GM12878 (cell line): Measurements from ENCODE around the gene DIAPH3. TPM values are rescaled to one million over a fixed set of nuclear protein-coding genes. Genes with fewer than 3 reads are reported as not detected.

Experiments
- ATAC-seq: fragments of 200-7000 bp; cut with Tn5 transposase; 3 replicates; pipeline ENCODE4 v1.9.1; 2020; ENCODE audit warnings: mild to moderate bottlenecking, moderate library complexity
- BruUV-seq: library from RNA; stranded (reverse); fragments of 400-500 nt; replicated peaks from 2 replicates; lab custom pipeline; 2021; lab: Mats Ljungman, UMichigan
- CTCF ChIA-PET: fragments of 300-600 bp; sonication (Branson Sonifier 250); formaldehyde crosslinking; extraction: SDS; loops from one replicate; lab custom pipeline; 2021; ENCODE audit warnings: inconsistent platforms; lab: Yijun Ruan, JAX
- POLR2A ChIA-PET: fragments of 350-600 bp; formaldehyde crosslinking; extraction: SDS; loops from one replicate; lab custom pipeline; 2021; ENCODE audit warnings: inconsistent platforms; lab: Charles Lee
- RAD21 ChIA-PET: fragments of 300-600 bp; sonication (Branson Sonifier 250); formaldehyde crosslinking; loops from one replicate; lab custom pipeline; 2023; ENCODE audit warnings: antibody characterized with exemption; ENCODE audit not compliant: unreplicated experiment; lab: Charles Lee
- SMC1A ChIA-PET: fragments of 300-600 bp; sonication (Branson Sonifier 250); formaldehyde crosslinking; loops from one replicate; lab custom pipeline; 2023; ENCODE audit not compliant: unreplicated experiment, uncharacterized antibody; lab: Charles Lee
- DNase-seq: peaks from one replicate; pipeline ENCODE4 v3.0.0-alpha.2; 2011; ENCODE audit warnings: low read depth, low spot score
- FAIRE-seq: peaks from 3 replicates; lab custom pipeline; 2011; peaks lifted over from hg19 to GRCh38; lab: Jason Lieb, UNC
- H2AFZ ChIP-seq: 2 replicates; pipeline ENCODE4 v1.6.0; 2011; ENCODE audit warnings: low read depth, low read length, control low read depth; ENCODE audit not compliant: control insufficient read depth
- H3K27ac ChIP-seq: 2 replicates; pipeline ENCODE4 v1.5.1; 2011; ENCODE audit warnings: control low read depth; ENCODE audit not compliant: control insufficient read depth, insufficient read depth
- H3K27me3 ChIP-seq, 2 experiments: replicated peaks in 1 of 2; 2 replicates each; pipeline versions ENCODE4 v1.6.0 to v1.6.1; 2011; ENCODE audit warnings: low read length in 1 of 2; ENCODE audit not compliant: control insufficient read depth in 2 of 2, insufficient read depth in 2 of 2
- H3K36me3 ChIP-seq, 2 experiments: 2 replicates each; pipeline ENCODE4 v1.5.1; 2011; ENCODE audit warnings: low read length in 1 of 2; ENCODE audit not compliant: control insufficient read depth in 2 of 2, insufficient read depth in 2 of 2
- H3K4me1 ChIP-seq: 2 replicates; pipeline ENCODE4 v1.6.1; 2011; ENCODE audit warnings: mild to moderate bottlenecking, low read length, moderate library complexity, mixed read lengths; ENCODE audit not compliant: control insufficient read depth, insufficient read depth
- H3K4me2 ChIP-seq: 2 replicates; pipeline ENCODE4 v1.6.0; 2011; ENCODE audit warnings: control low read depth; ENCODE audit not compliant: control insufficient read depth, insufficient read depth
- H3K4me3 ChIP-seq: fragments of 200-600 bp; sonication (generic); 2 replicates; pipeline ENCODE4 v1.5.1; 2016
- H3K79me2 ChIP-seq: 2 replicates; pipeline ENCODE4 v1.6.0; 2011; ENCODE audit warnings: low read length; ENCODE audit not compliant: control insufficient read depth, insufficient read depth
- H3K9ac ChIP-seq: 2 replicates; pipeline ENCODE4 v1.8.0; 2011; ENCODE audit warnings: low read length, control low read depth, mixed read lengths; ENCODE audit not compliant: control insufficient read depth, insufficient read depth
- H3K9me3 ChIP-seq: replicated peaks from 3 replicates; pipeline ENCODE4 v1.5.1; 2011; ENCODE audit warnings: mild to moderate bottlenecking, low read length; ENCODE audit not compliant: control insufficient read depth, insufficient read depth
- H4K20me1 ChIP-seq: 2 replicates; pipeline ENCODE4 v1.6.0; 2011; ENCODE audit not compliant: control insufficient read depth, insufficient read depth
- BCL11A ChIP-seq: IDR thresholded peaks from 2 replicates; pipeline ENCODE4 v1.6.1; 2011; ENCODE audit warnings: low read depth, low read length
- DPF2 ChIP-seq: fragments of 450-650 bp; IDR thresholded peaks from 2 replicates; pipeline ENCODE4 v1.6.1; 2017; ENCODE audit warnings: mild to moderate bottlenecking
- JUNB ChIP-seq: IDR thresholded peaks from 2 replicates; pipeline ENCODE4 v1.6.1; 2016; ENCODE audit warnings: antibody characterized with exemption, mild to moderate bottlenecking
- MTA2 ChIP-seq: fragments of 450-650 bp; IDR thresholded peaks from 2 replicates; pipeline ENCODE4 v1.6.1; 2016; ENCODE audit warnings: low read depth, mild to moderate bottlenecking, moderate library complexity
- TCF12 ChIP-seq: IDR thresholded peaks from 2 replicates; pipeline ENCODE4 v1.6.1; 2011; ENCODE audit warnings: low read depth, mild to moderate bottlenecking, low read length
- WGBS: methylation state at CpG from one replicate; pipeline ENCODE4 v1.1.6; 2016; ENCODE audit warnings: low lambda C conversion rate; ENCODE audit not compliant: insufficient replicate concordance, insufficient coverage; ENCODE audit errors: missing lambda C conversion rate; 5-methylcytosine and 5-hydroxymethylcytosine counted together
- in situ Hi-C: fragments of 300-500 bp; cut with MboI; formaldehyde crosslinking; loops from 9 replicates; pipeline ENCODE4 v1.14.3; 2018; ENCODE audit warnings: mixed read lengths
- intact Hi-C: fragments of 100-400 bp; cut with micrococcal nuclease; formaldehyde crosslinking; loops from one replicate; pipeline ENCODE4 v1.14.2; 2022; ENCODE audit not compliant: unreplicated experiment
- polyA plus RNA-seq, 11 experiments: library from polyadenylated mRNA; depleted of rRNA in 4 of 11; unstranded in 6 of 11; stranded (reverse) in 5 of 11; fragments of >200 nt; fragmentation: Nextera tagmentation in 4 of 11; fragmentation: Illumina TruSeq in 1 of 11; extraction: Ambion mirVana in 4 of 11; extraction: Trizol in 1 of 11; gene quantifications; 1 replicate in 1 of 11; 2 replicates in 10 of 11; pipeline versions ENCODE4 v1.2.1 to v1.2.3, GENCODE V29; 2011 to 2016; ENCODE audit warnings: inconsistent platforms in 2 of 11, missing spikeins in 2 of 11, low read depth in 1 of 11
- total RNA-seq, 4 experiments: library from RNA; depleted of rRNA in 3 of 4; stranded (reverse); fragments of >200 nt in 3 of 4; fragmentation: Illumina TruSeq in 1 of 4; extraction: Trizol in 1 of 4; gene quantifications; 2 replicates each; pipeline versions ENCODE4 v1.2.1 to v1.2.3, GENCODE V29; 2013 to 2021
- TF ChIP-seq, protein P1 (sequence below): fragments of 450-650 bp; IDR thresholded peaks from 2 replicates; pipeline ENCODE4 v1.6.1; 2017; ENCODE audit warnings: mild to moderate bottlenecking, moderate library complexity
- TF ChIP-seq, protein P2 (sequence below): IDR thresholded peaks from 2 replicates; pipeline ENCODE4 v1.6.1; 2012; ENCODE audit warnings: low read depth, low read length, improper control_type of control experiment
- TF ChIP-seq, protein P3 (sequence below): IDR thresholded peaks from 2 replicates; pipeline ENCODE4 v1.6.1; 2011; ENCODE audit warnings: mild to moderate bottlenecking, low read depth, low read length, moderate library complexity; ENCODE audit not compliant: insufficient replicate concordance

The DIAPH3 gene
- total and polyA plus RNA-seq, 10 of the 15 experiments (the other 5 are each of a cell fraction or from before 2014, with no cell fraction given) = 10.1 to 25.2 (median 15.4) TPM

DNA sequence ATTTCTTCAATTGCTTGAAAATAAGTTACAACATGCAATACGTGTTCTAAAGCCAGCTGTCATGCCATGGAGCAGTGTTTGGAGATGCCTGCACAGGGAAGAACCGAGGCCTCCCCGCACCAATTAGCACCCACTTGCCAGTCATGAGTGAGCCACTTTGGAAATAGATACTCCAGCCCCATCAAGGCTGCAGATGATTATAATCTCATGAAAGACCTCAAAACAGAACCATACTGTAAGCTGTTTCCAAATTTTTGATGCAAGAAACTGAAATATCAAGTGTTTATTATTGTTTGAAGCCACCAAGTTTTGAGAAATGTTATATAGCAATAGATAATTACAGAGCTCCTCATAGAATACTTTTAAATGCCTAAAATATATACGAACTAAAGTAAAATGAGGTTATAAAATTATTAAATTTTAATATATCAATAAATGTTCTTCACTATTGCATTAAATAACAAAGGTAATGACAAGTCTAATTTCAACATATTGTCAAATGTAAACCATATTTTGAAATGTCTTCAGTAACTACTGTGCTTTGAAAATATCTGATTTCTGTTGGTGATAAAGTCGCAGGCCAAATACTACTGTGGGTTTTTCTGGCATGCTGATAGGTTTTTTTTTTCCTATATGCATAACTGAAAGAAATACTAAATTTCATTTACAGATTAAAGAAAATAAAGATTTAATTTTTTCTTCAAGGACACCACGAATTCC lies 43.0 kb downstream of the DIAPH3 start (continued):
- TF ChIP-seq, protein P1, sequence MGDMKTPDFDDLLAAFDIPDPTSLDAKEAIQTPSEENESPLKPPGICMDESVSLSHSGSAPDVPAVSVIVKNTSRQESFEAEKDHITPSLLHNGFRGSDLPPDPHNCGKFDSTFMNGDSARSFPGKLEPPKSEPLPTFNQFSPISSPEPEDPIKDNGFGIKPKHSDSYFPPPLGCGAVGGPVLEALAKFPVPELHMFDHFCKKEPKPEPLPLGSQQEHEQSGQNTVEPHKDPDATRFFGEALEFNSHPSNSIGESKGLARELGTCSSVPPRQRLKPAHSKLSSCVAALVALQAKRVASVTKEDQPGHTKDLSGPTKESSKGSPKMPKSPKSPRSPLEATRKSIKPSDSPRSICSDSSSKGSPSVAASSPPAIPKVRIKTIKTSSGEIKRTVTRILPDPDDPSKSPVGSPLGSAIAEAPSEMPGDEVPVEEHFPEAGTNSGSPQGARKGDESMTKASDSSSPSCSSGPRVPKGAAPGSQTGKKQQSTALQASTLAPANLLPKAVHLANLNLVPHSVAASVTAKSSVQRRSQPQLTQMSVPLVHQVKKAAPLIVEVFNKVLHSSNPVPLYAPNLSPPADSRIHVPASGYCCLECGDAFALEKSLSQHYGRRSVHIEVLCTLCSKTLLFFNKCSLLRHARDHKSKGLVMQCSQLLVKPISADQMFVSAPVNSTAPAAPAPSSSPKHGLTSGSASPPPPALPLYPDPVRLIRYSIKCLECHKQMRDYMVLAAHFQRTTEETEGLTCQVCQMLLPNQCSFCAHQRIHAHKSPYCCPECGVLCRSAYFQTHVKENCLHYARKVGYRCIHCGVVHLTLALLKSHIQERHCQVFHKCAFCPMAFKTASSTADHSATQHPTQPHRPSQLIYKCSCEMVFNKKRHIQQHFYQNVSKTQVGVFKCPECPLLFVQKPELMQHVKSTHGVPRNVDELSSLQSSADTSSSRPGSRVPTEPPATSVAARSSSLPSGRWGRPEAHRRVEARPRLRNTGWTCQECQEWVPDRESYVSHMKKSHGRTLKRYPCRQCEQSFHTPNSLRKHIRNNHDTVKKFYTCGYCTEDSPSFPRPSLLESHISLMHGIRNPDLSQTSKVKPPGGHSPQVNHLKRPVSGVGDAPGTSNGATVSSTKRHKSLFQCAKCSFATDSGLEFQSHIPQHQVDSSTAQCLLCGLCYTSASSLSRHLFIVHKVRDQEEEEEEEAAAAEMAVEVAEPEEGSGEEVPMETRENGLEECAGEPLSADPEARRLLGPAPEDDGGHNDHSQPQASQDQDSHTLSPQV = no peak
- TF ChIP-seq, protein P2, sequence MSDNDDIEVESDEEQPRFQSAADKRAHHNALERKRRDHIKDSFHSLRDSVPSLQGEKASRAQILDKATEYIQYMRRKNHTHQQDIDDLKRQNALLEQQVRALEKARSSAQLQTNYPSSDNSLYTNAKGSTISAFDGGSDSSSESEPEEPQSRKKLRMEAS = no peak

DNA sequence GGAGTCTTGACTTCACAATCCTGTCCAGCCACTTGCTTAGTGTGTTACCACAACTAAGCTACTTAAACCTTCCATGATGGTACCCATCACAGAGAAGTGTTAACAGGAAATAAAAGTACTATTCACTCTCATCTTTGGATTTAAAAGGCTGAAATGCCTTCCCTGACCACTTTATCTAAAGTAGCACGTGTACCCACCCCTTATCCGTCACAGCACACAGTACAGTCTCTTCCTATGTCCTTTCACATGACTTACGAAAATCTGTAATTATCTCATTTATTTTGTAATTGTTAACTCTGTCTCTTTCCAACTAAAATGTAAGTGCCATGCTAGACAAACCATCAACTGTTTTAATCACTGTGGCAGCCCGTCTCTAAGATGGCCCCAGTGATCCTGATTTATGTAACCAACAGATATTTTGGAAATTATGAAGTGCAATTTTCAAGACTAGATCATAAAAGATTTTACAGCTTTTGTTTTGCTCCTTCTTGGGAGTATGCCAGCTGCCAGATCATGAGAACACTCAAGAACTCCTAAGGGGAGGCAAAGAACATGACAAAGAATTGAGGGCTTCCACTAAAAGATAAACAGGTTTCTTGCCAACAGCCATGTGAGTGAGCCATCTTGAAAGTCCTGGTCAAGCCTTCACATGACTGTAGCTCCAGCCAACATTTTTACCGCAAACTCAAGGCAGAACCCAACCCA lies 44.9 kb downstream of the DIAPH3 start:
- ChIA-PET CTCF (no interaction called here), RAD21 (no interaction called here), POLR2A (interaction anchor here (0.7 kb wide), 1 partner anchor 1462 kb away, joined by 3 read pairs; no protein-coding TSS in a partner anchor), SMC1A (no interaction called here)
- Histone ChIP-seq H3K4me3 (no peak overlapping the region), H3K79me2 (no peaks in the 10 kb centered on the region), H4K20me1 (no peaks in the 10 kb centered on the region), H3K36me3 (no peaks in the 10 kb centered on the region; a peak in 1 of 4 replicates), H3K27ac (no peak overlapping the region), H3K9ac (no peak overlapping the region), H2AFZ (no peak overlapping the region), H3K4me1 (no peaks in the 10 kb centered on the region), H3K9me3 (peaks cover 5% of the 10 kb centered on the region), H3K4me2 (no peak overlapping the region), H3K27me3 (no peaks in the 10 kb centered on the region)
- BruUV-seq = no TSS peak
- intact Hi-C loops (no loop called here), in situ Hi-C loops (no loop called here)
- FAIRE-seq = no peak
- 98% methylated on average over 5 of the region's 5 CpGs for WGBS
- no peak for ATAC-seq
- TF ChIP-seq DPF2 = no peak
- no peak for TF ChIP-seq MTA2
- TF ChIP-seq BCL11A = no peak
- TF ChIP-seq TCF12 = no peak
- TF ChIP-seq, protein P3, sequence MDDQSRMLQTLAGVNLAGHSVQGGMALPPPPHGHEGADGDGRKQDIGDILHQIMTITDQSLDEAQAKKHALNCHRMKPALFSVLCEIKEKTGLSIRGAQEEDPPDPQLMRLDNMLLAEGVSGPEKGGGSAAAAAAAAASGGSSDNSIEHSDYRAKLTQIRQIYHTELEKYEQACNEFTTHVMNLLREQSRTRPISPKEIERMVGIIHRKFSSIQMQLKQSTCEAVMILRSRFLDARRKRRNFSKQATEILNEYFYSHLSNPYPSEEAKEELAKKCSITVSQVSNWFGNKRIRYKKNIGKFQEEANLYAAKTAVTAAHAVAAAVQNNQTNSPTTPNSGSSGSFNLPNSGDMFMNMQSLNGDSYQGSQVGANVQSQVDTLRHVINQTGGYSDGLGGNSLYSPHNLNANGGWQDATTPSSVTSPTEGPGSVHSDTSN = no peak
- TF ChIP-seq JUNB = no peak
- DNase-seq = no peak
